DMS79 (cell line): Measurements from ENCODE around the gene PYGO2.
"Not testable (repeated sequence)": the region's sequence is repeated elsewhere in the genome, so short reads cannot be mapped to it uniquely, and the experiment has no call there.

Source experiments
- DNase-seq: peaks from one replicate; lab custom pipeline; 2025; lab: John Stamatoyannopoulos, UW

PYGO2 gene

GRCh38 chr1:155000411-155000725, 38.8 kb upstream of the PYGO2 start:
- no peak for DNase-seq

GRCh38 chr1:154999571-155000410, 38.2 kb upstream of the PYGO2 start:
- DNase-seq, result peak; percentile 35

- peak; percentile 24 for DNase-seq
These were observed 37.4 kb upstream of the PYGO2 start for GRCh38 chr1:154998818-154999570.

GRCh38 chr1:154998201-154998780, 36.7 kb upstream of the PYGO2 start:
- no peak for DNase-seq

GRCh38 chr1:154996966-154997701, 35.6 kb upstream of the PYGO2 start:
- no peak for DNase-seq

GRCh38 chr1:154995301-154995983, 33.9 kb upstream of the PYGO2 start:
- not testable (repeated sequence) for DNase-seq

- DNase-seq, result no peak
These were observed 33.0 kb upstream of the PYGO2 start for GRCh38 chr1:154994591-154994990.

- no peak for DNase-seq
These were observed 32.6 kb upstream of the PYGO2 start for GRCh38 chr1:154994269-154994587.

- DNase-seq, result no peak
These were observed 32.1 kb upstream of the PYGO2 start, which contains the start of gene LENEP for GRCh38 chr1:154993572-154994268. Gene LENEP, plus strand, starts transcription at chr1:154993586. Its CDS starts 22 bp downstream, at chr1:154993608.

GRCh38 chr1:154992721-154993571, 31.4 kb upstream of the PYGO2 start:
- DNase-seq, result no peak

- DNase-seq, result no peak
These were observed 28.7 kb upstream of the PYGO2 start for GRCh38 chr1:154990276-154990675.

- no peak for DNase-seq
These were observed 27.7 kb upstream of the PYGO2 start for GRCh38 chr1:154989195-154989860.

GRCh38 chr1:154988058-154988954, 26.7 kb upstream of the PYGO2 start:
- DNase-seq, result no peak

GRCh38 chr1:154987326-154987725, 25.7 kb upstream of the PYGO2 start:
- no peak for DNase-seq

GRCh38 chr1:154986736-154987135, 25.2 kb upstream of the PYGO2 start:
- not testable (repeated sequence) for DNase-seq

GRCh38 chr1:154983776-154984466, 22.3 kb upstream of the PYGO2 start:
- no peak for DNase-seq

- peak; percentile 99 for DNase-seq
These were observed 21.5 kb upstream of the PYGO2 start, which contains the start of gene FLAD1 for GRCh38 chr1:154982897-154983648. Gene FLAD1, plus strand, starts transcription at chr1:154983344. Its CDS starts 351 bp downstream, at chr1:154983695.
